ENCODE data around the gene MYBPHL. TPM values are rescaled to one million over a fixed set of nuclear protein-coding genes. Genes with fewer than 3 reads are reported as not detected.

Gene MYBPHL
- total and polyA plus RNA-seq, 12 donors: 0.23 to 2.7 (median 0.51) TPM; not detected in 1

GRCh38 chr1:109269981-109270622 lies 36.7 kb downstream of the MYBPHL start:
- H3K4me1 ChIP-seq: peaks cover 0 to 4% (median 0%) of the 10 kb centered on the region in 9 donors
- no peak overlapping the region for H3K27ac ChIP-seq
- DNase-seq (no peak), ATAC-seq (no peak)
- no peaks in the 10 kb centered on the region for H3K9me3 ChIP-seq
- 95 to 97% methylated on average over 16 to 17 of the region's 17 CpGs for WGBS, 2 donors
- H3K27me3 ChIP-seq: no peaks in the 10 kb centered on the region
- no peaks in the 10 kb centered on the region for H3K36me3 ChIP-seq
- H3K4me3 ChIP-seq: no peak overlapping the region
- no peak for TF ChIP-seq CTCF (IDR thresholded peaks at IDR 0.05)
- intact Hi-C loops (cut with DNase I): loop anchor here in 2 of 10 donors (10.0 kb wide), 2 partner anchors 255 to 265 kb away; partner anchors contain the start of gene GPR61 (in 1 of the 2)

GRCh38 chr1:109269212-109269980 lies 37.4 kb downstream of the MYBPHL start:
- Histone ChIP-seq H3K27me3 (no peaks in the 10 kb centered on the region), H3K9me3 (no peaks in the 10 kb centered on the region), H3K4me3 (no peak overlapping the region), H3K4me1 (peaks cover 0 to 4% (median 0%) of the 10 kb centered on the region in 9 donors), H3K27ac (no peak overlapping the region), H3K36me3 (no peaks in the 10 kb centered on the region)
- DNase-seq (no peak), ATAC-seq (no peak)
- intact Hi-C loops (cut with DNase I): loop anchor here in 1 of 10 donors (10.0 kb wide), 1 partner anchor 265 kb away; the partner anchor contains the start of gene GPR61
- WGBS, 2 donors: 91 to 93% methylated on average over 33 of the region's 33 CpGs
- no peak for TF ChIP-seq CTCF (IDR thresholded peaks at IDR 0.05)

GRCh38 chr1:109268431-109269211 lies 38.2 kb downstream of the MYBPHL start:
- ATAC-seq (no peak), DNase-seq (no peak)
- no peak overlapping the region for H3K27ac ChIP-seq
- H3K4me1 ChIP-seq: peaks cover 0 to 6% (median 0%) of the 10 kb centered on the region in 9 donors
- H3K4me3 ChIP-seq: no peak overlapping the region
- no peaks in the 10 kb centered on the region for H3K27me3 ChIP-seq
- 91 to 95% methylated on average over 29 of the region's 29 CpGs for WGBS, 2 donors
- intact Hi-C loops (cut with DNase I): loop anchor here in 1 of 10 donors (10.0 kb wide), 1 partner anchor 266 kb away; the partner anchor contains the start of gene GPR61
- H3K36me3 ChIP-seq: no peaks in the 10 kb centered on the region
- no peaks in the 10 kb centered on the region for H3K9me3 ChIP-seq
- TF ChIP-seq CTCF (IDR thresholded peaks at IDR 0.05): no peak

GRCh38 chr1:109267743-109268300 lies 39.0 kb downstream of the MYBPHL start:
- no peak overlapping the region for H3K4me3 ChIP-seq
- ATAC-seq (no peak), DNase-seq (no peak)
- no peak for TF ChIP-seq CTCF (IDR thresholded peaks at IDR 0.05)
- WGBS, 2 donors: 88 to 94% methylated on average over 17 of the region's 17 CpGs
- peaks cover 0 to 11% (median 0%) of the 10 kb centered on the region in 9 donors for H3K4me1 ChIP-seq
- H3K36me3 ChIP-seq: no peaks in the 10 kb centered on the region
- no peak overlapping the region for H3K27ac ChIP-seq
- intact Hi-C loops (cut with DNase I): loop anchor here in 1 of 10 donors (10.0 kb wide), 1 partner anchor 267 kb away; the partner anchor contains the start of gene GPR61
- no peaks in the 10 kb centered on the region for H3K27me3 ChIP-seq
- H3K9me3 ChIP-seq: no peaks in the 10 kb centered on the region

Measured in heart right ventricle (tissue), 16 donors.